NCI-H187 treated with DMSO at 0.1 percent for 48 hours (cell line): Measurements from ENCODE around the gene CLSTN2.
A peak's percentile ranks its signal among the peaks of the same experiment; 100 is the strongest.

ENCODE experiments used
- DNase-seq: peaks from one replicate; lab custom pipeline; 2025; lab: John Stamatoyannopoulos, UW

Gene CLSTN2

DNA sequence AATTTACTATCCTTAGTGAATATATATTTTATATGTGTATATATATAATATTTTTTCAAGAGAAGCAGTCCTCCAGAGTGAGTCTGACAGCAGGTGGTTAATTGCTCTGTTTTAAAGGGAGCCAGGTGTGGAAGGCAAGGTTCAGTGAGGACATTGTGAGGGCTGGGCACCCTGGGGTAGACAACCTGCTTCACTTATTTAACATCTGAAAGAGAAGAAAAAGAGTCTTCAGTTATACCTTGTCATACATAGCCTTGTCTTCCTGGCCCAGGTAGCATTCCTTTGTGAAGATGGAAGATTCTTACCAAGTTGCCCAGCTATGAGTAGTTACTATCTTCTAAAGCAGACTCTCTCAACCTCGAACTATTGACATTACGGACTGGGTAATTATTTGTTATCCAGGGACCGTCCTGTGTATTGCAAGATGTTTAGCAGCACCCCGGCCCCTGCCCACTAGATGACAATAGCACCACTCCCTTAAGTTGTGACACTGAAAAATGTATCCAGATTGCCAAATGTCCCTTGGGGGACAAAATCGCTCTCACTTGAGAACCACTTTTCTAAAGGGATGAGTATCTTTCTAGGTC is 406.9 kb downstream of the CLSTN2 start:
- DNase-seq: peak; percentile 45

DNA sequence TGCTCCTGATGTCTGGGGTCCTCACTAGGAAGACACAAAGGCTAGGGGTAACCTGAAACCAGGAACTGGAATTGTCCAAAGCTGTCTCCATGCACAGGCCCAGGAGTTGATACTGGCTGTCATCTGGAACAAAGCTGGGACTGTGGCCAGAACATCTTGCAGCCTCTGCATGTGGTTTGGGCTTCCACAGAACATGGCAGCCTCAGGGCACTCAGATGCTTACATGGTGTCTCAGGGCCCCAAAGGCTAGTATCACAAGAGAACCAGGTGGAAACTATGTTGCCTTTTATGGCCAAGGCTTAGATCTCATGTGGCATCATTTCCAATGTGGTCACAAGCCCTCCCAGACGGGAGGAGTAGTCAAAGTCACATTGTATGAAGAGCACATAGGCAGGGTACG is 407.7 kb downstream of the CLSTN2 start:
- no peak for DNase-seq

DNA sequence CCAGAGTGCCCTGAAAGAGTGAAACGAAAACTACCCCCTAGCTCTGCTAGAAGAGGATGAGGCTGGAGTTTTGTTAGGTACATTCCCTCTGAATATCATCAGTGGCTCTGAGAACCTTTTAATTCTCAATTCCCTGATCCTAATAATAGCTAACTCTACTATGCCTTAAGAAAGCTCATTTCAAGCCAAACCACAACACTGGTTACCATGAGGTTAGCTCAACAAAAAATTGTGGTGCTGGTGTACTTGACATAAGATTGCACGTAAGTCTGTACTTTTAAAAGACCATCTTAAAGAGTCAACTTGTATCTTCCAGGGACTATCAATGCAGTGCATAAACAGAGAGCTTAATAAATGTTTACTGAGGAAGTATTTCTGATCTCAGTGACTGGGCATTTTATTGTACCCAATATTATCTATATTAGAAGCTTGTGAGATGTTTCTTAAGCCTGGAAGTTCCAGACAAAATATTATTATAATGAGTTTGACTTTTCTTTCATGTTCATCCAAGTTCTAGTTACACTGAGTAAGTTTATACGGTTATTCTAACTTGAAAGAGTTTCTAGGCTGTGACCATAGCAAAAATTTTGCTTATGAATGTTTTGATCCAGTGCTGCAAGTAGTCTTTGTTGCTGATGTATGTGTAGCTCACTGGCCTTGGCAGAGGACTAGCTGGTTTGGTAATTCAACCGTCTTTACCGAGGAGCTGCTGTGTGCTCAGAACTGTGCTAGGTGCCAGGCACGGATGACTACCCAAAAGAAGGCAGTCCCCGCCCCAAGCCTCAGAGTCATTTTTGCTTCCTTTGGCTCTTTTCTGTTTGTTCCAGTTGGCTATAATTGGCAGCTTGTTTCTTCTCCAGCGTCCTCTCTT is 408.5 kb downstream of the CLSTN2 start:
- no peak for DNase-seq

- no peak for DNase-seq
Measured at GRCh38 chr3:140344082-140344454, 409.1 kb downstream of the CLSTN2 start.

GRCh38 chr3:140344601-140345205 is 409.7 kb downstream of the CLSTN2 start:
- peak; percentile 35 for DNase-seq

DNA sequence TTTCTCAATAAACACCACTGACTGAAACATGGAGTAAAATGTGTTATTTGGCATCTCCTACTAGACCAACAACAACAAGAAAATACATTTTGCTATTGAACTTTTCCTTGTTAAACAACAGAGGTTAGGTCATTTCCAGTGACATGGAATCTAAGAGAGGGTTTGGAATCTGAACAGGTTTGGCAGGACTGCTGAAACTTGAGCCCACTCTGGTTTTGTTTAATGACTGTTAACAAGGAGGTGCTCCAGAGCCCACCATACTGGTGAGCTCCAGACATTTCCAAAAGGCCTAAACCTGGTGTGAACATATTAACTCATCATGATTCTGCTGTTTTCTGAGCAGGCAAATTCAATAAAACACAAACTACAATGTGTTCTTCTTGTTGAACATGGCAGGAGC is 412.2 kb downstream of the CLSTN2 start:
- no peak for DNase-seq

DNA sequence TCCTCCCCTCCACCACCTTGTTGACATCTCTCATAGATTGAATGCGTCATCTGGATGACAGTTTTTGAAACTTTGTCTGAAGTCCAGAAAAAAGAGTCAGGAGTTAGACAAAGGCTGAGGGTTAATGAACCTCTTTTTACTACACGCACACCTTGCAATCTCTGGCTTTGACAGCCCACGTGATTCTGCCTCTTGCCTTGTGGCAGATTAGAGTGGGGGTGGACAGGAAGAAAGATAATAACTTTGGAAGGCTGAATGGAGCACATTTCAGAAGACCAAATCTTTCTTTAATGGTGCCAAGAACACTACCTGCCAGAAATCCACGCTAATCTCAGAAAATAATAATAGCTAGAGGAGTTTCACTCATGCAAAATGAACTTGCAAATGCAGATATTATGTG is 415.0 kb downstream of the CLSTN2 start:
- no peak for DNase-seq

GRCh38 chr3:140351466-140351865 is 416.5 kb downstream of the CLSTN2 start:
- DNase-seq: no peak

- no peak for DNase-seq
Measured at GRCh38 chr3:140355481-140355880, 420.5 kb downstream of the CLSTN2 start.

GRCh38 chr3:140358686-140359085 is 423.7 kb downstream of the CLSTN2 start:
- no peak for DNase-seq

- no peak for DNase-seq
Measured at GRCh38 chr3:140359233-140359995, 424.4 kb downstream of the CLSTN2 start.

GRCh38 chr3:140360332-140360731 is 425.3 kb downstream of the CLSTN2 start:
- no peak for DNase-seq

DNA sequence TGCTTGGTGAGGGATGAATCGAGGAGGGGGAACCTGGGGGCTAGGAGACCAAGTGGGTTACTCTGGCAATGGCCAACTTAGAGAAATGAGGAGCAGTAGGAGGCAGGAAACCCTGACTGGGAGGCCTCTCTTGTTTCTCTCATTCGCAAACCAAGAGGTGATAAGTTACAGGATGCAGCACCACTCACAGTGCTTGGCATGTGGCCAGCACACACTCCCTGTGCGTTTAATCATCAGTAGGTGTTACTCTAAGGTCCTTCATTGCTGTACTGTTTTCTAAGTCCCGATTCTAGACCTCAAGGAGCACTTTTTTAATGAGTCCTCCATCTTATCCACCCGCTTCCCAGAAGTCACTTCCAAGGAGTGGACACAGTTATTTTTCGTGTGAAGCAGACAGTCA is 428.8 kb downstream of the CLSTN2 start:
- no peak for DNase-seq

GRCh38 chr3:140365872-140366697 is 431.1 kb downstream of the CLSTN2 start:
- DNase-seq: no peak

DNA sequence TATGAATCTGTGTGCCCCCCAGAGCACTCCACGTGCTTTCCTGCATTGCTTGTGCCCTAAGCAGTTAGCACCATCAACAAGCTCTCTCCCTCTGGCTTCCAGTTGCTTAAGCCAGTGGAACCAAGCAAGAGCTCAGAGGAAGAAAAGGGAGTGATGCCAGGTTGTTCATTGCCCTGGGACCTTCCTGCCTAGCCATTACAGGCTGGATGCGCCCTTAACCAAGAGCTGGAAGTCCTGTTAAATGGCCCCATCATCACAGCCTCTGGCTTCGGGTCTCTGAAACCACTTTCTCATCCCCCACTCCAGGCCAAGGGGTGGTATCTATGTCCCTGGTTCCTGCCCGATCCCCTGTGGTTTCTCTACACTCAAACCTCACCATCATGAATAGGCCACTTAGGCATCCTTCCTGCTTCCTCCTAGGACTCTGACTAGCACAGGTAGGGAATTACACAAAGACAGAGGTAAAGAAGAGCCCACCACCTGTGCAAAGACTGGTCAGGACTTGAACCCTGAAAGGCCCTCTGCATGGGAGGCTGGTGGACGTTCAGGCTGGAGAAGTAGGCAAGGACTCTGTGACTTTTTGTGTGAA is 433.3 kb downstream of the CLSTN2 start:
- no peak for DNase-seq

DNA sequence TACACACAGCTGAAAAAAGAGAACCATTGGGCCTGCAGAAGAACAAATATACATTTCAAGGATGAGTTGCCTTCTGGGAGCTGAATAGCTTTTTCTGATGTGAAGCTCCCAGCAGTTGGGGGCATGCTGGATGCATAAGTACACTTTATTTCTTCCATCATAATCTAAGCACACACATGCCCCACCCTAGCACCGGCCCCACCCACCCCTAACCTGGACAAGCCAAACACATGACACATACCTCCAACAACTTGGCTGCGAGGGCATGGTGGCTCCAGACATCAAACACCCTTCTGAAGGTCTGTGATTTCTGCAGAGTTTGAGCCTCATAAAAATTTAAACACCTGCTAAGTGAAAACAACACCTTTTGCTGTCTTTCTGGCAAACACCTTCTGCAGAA is 435.7 kb downstream of the CLSTN2 start:
- DNase-seq: no peak

GRCh38 chr3:140373234-140373633 is 438.2 kb downstream of the CLSTN2 start:
- DNase-seq: no peak

- DNase-seq: no peak
Measured at GRCh38 chr3:140375002-140375401, 440.0 kb downstream of the CLSTN2 start.

DNA sequence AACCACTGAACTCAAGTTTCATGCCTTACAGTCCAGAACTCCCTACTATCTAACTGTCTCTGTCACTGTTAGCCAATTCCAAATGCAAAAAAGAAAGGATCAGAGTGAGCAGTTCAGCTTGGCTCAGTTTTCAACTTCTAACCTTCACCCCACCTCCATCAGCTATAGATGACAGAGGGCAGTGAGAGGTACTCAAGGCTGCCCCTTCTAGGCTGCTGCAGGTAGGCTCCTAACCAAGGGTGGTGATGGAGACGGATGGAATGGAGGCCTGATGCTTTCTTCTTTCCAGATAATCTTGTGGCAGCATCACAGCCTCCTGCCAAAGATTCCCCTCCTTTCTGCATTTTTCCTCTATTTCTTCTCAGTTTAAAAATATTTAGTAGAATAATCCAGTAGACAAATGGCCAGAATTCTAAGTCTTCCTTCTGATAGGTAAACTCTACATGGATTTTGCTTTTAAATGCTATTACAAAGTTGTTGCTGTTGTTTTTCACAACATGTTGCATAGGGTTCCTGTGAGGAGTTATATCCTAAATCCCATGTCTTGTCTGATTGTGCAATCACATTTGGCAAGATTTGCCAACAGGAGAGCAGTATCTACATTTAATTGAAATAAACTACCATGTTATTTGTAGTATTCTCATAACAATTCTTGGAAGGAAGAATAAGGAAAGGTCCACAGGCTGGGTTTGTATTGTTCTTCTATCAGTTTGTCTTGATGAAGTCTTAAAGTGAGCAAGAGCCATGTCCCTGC is 441.3 kb downstream of the CLSTN2 start:
- no peak for DNase-seq

- no peak for DNase-seq
Measured at GRCh38 chr3:140377644-140378043, 442.7 kb downstream of the CLSTN2 start.
